HG03521 (cell line): ENCODE data around the gene LRRC27.

Experiments used
- ATAC-seq: cut with Tn5 transposase; IDR thresholded peaks from one replicate; pipeline ENCODE4 v1.9.1; 2021; ENCODE audit warnings: mild to moderate bottlenecking, moderate library complexity; ENCODE audit not compliant: unreplicated experiment

LRRC27 gene

GRCh38 chr10:132300582-132300981, 31.4 kb upstream of the LRRC27 start:
- ATAC-seq: no peak

- no peak for ATAC-seq
Observed at GRCh38 chr10:132301371-132302330, 30.3 kb upstream of the LRRC27 start.

GRCh38 chr10:132302421-132303310, 29.3 kb upstream of the LRRC27 start:
- no peak for ATAC-seq

GRCh38 chr10:132303361-132304115, 28.5 kb upstream of the LRRC27 start:
- ATAC-seq: no peak

- no peak for ATAC-seq
Observed at GRCh38 chr10:132304756-132305509, 27.1 kb upstream of the LRRC27 start.

- no peak for ATAC-seq
Observed at GRCh38 chr10:132305654-132306342, 26.2 kb upstream of the LRRC27 start.

GRCh38 chr10:132306343-132306685, 25.7 kb upstream of the LRRC27 start:
- ATAC-seq: no peak

GRCh38 chr10:132306864-132307751, 24.9 kb upstream of the LRRC27 start:
- ATAC-seq: no peak

- ATAC-seq: peak; percentile 67
Observed at GRCh38 chr10:132307823-132308586, 24.0 kb upstream of the LRRC27 start, which contains the start of gene STK32C. STK32C (minus strand) TSS chr10:132307950; CDS start chr10:132307833, 117 bp downstream.

GRCh38 chr10:132308587-132309470, 23.2 kb upstream of the LRRC27 start:
- no peak for ATAC-seq

GRCh38 chr10:132309471-132309865, 22.5 kb upstream of the LRRC27 start:
- ATAC-seq: no peak

GRCh38 chr10:132309879-132310591, 22.0 kb upstream of the LRRC27 start:
- ATAC-seq: no peak

GRCh38 chr10:132310701-132311337, 21.2 kb upstream of the LRRC27 start:
- ATAC-seq: no peak

- ATAC-seq: no peak
Observed at GRCh38 chr10:132311338-132311939, 20.6 kb upstream of the LRRC27 start.

GRCh38 chr10:132313305-132313704, 18.7 kb upstream of the LRRC27 start:
- ATAC-seq: no peak
